ENCODE data around the gene CNGB1. TPM values are rescaled to one million over a fixed set of nuclear protein-coding genes. Genes with fewer than 3 reads are reported as not detected.

The CNGB1 gene
- total and polyA plus RNA-seq, 12 donors, result not detected

DNA sequence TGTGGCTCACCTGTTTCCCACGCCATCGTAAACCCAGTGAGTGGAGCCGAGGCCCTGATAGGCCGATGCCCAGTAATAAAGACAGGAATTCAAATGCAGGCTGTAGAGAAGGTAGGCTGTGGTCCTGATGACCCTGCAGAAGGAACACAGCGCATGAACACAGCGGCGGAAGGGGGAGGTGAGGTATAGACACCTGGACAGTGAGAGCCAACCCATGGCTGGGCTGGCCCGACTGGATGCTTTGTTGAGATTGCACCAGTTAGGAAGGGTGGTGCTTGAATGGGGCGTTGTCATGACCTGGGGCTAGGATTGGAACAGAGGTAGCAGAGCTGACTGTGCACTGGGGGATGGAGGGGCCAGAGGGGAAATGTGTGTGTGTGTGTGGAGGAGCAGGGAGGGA, 59.2 kb downstream of the CNGB1 start:
- DNase-seq, result no peak
- no peaks in the 10 kb centered on the region for H3K4me1 ChIP-seq
- H3K27me3 ChIP-seq, result peaks cover 0 to 4% (median 0%) of the 10 kb centered on the region in 7 donors
- H3K4me3 ChIP-seq, result no peak overlapping the region
- no peaks in the 10 kb centered on the region for H3K36me3 ChIP-seq
- TF ChIP-seq, protein P1, sequence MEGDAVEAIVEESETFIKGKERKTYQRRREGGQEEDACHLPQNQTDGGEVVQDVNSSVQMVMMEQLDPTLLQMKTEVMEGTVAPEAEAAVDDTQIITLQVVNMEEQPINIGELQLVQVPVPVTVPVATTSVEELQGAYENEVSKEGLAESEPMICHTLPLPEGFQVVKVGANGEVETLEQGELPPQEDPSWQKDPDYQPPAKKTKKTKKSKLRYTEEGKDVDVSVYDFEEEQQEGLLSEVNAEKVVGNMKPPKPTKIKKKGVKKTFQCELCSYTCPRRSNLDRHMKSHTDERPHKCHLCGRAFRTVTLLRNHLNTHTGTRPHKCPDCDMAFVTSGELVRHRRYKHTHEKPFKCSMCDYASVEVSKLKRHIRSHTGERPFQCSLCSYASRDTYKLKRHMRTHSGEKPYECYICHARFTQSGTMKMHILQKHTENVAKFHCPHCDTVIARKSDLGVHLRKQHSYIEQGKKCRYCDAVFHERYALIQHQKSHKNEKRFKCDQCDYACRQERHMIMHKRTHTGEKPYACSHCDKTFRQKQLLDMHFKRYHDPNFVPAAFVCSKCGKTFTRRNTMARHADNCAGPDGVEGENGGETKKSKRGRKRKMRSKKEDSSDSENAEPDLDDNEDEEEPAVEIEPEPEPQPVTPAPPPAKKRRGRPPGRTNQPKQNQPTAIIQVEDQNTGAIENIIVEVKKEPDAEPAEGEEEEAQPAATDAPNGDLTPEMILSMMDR (IDR thresholded peaks at IDR 0.05), result no peak
- no peak for ATAC-seq
- intact Hi-C loops (cut with DNase I), result no loop called here
- no peaks in the 10 kb centered on the region for H3K9me3 ChIP-seq
- no peak overlapping the region for H3K27ac ChIP-seq
- WGBS, 2 donors, result 87 to 89% methylated on average over 9 of the region's 9 CpGs

DNA sequence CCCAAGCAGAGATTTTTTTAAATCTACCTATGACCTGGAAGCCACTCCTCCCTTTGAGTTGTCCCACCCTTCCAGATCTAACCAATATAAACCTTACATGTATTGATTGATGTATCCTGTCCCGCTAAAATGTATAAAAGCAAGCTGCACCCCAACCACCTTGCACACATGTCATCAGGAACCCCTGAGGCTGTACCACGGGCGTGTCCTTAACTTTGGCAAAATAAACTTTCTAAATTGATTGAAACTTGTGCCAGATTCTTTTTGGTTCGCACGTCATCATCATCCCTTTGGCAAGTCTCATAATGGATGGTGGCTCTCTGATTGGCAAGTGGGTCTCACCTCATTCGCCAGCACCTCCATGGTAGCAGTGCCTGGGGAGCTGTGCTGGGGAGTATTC, 60.2 kb downstream of the CNGB1 start:
- Histone ChIP-seq H3K4me3 (no peak overlapping the region), H3K9me3 (no peaks in the 10 kb centered on the region), H3K36me3 (no peaks in the 10 kb centered on the region), H3K27me3 (peaks cover 0 to 6% (median 3%) of the 10 kb centered on the region in 7 donors), H3K27ac (no peak overlapping the region), H3K4me1 (peaks cover 0 to 4% (median 0%) of the 10 kb centered on the region in 9 donors)
- DNase-seq (no peak), ATAC-seq (no peak)
- intact Hi-C loops (cut with DNase I), result no loop called here
- TF ChIP-seq, protein P1 (IDR thresholded peaks at IDR 0.05), result no peak
- 86 to 89% methylated on average over 6 of the region's 6 CpGs for WGBS, 2 donors

DNA sequence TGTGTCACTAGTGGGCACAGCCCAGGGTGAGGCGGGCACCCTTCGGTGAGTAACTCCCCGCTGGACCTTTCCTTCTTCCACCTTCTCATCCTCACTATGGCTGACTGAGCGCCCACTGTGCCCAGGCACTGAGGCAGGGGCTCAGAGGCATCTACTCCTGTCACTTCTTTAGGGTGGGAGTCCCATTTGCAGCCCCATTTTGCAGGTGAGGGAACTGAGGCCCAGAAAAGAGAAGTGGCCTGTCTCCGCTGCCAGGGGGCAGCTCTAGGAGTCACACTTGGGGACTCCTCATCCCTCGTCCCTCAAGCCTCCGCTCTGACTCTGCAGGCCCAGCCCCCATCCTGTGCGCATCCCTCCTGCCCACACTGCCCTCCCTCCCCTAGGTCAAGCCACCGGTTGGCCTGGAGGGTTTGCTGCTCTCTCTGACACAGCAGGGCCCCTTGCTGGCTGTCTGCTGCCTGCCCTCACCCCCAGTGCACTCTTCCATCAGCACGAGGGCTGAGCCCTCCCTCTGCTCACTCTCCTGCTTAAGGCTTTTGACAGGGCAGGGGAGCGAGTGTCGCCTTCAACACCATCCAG, 62.4 kb downstream of the CNGB1 start:
- intact Hi-C loops (cut with DNase I), result loop anchor here in 3 of 10 donors (5.0 to 10.0 kb wide), 2 partner anchors 84 to 216 kb away; partner anchors contain the start of gene CFAP20 (in 3 of the 3)
- no peak overlapping the region for H3K27ac ChIP-seq
- TF ChIP-seq, protein P1 (IDR thresholded peaks at IDR 0.05), result no peak
- 73 to 74% methylated on average over 12 of the region's 12 CpGs for WGBS, 2 donors
- H3K4me1 ChIP-seq, result peaks cover 0 to 4% (median 0%) of the 10 kb centered on the region in 9 donors
- H3K36me3 ChIP-seq, result no peaks in the 10 kb centered on the region
- DNase-seq (no peak), ATAC-seq (no peak)
- no peaks in the 10 kb centered on the region for H3K9me3 ChIP-seq
- H3K4me3 ChIP-seq, result no peak overlapping the region
- peaks cover 0 to 15% (median 8%) of the 10 kb centered on the region in 7 donors for H3K27me3 ChIP-seq

DNA sequence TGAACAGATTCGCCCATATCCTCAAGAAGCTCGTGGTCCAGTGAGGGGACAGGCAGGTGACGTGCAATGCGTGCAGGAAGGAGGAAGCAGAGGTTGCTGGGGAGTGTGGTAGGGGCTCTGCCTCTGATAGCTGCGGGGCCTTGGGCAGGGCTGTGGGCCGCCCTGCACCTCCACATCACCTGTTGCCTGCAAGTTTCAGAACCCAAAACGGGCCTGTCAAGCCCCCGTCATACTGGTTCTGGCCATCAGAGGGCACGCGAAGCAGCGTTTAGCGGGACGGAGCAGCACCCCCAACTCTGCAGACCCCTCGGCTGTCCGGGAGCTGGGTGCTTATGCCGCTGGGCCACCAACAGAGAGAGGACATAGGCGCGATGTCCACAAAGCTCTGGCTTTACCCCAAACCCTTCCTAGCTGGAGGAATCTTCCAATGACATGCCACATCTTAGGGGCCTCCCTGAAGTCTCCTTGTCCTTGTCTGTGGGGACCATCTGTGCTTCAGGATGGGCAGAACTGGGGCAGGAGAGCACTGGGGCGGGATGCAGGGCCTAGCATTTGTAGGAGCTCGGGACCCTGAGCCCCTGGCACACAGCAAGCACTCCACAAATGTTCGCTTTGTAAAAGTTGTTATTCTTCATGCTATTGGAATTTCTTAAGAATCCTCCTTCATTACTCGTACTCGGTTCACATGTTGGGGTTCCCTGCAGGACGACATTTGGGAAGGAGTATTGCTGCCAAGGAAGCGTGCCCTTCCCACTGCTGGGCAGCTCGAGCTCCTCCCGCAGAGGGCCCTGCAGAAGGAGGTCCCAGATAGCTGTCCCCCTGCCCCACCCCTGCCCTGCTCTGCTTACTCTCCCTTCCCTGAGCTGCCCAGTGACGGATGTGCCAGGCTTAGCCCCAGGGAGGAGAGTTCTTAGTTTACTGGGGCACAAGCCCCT, 64.3 kb downstream of the CNGB1 start:
- H3K9me3 ChIP-seq, result no peaks in the 10 kb centered on the region
- TF ChIP-seq, protein P1 (IDR thresholded peaks at IDR 0.05), result peak; percentile 31 to 67 (median 55)
- no peak overlapping the region for H3K4me3 ChIP-seq
- H3K27me3 ChIP-seq, result peaks cover 0 to 31% (median 20%) of the 10 kb centered on the region in 7 donors
- DNase-seq (peak in 1 of 2 donors; percentile 25), ATAC-seq (peak in 6 of 8 donors; percentile 38 to 58 (median 42))
- intact Hi-C loops (cut with DNase I), result loop anchor here in 3 of 10 donors (2.0 to 10.0 kb wide), 3 partner anchors 86 to 218 kb away; partner anchors contain the start of genes CFAP20 (in 3 of the 3), USB1 (in 1 of the 3) and ZNF319 (in 1 of the 3)
- no peak overlapping the region for H3K27ac ChIP-seq
- 39 to 42% methylated on average over 28 of the region's 28 CpGs for WGBS, 2 donors
- no peaks in the 10 kb centered on the region for H3K36me3 ChIP-seq
- H3K4me1 ChIP-seq, result peaks cover 0 to 4% (median 0%) of the 10 kb centered on the region in 9 donors

All from heart right ventricle (tissue), 16 donors.